ENCODE data around the gene PDLIM5. TPM values are rescaled to one million over a fixed set of nuclear protein-coding genes. Genes with fewer than 3 reads are reported as not detected.

The PDLIM5 gene
- total RNA-seq, 1 donor from 2014 or later, result 66.1 TPM

GRCh38 chr4:94453391-94453963, 1.7 kb downstream of the PDLIM5 start:
- Mint-ChIP-seq H3K27ac (peak overlapping the region; percentile 88), H3K36me3 (ENCODE audit: insufficient read depth) (peaks cover 6% of the 10 kb centered on the region), H3K4me3 (ENCODE audit: low read depth) (peak overlapping the region; percentile 98), H3K9me3 (ENCODE audit: low read depth) (no peaks in the 10 kb centered on the region), H3K4me1 (ENCODE audit: low read depth) (peaks cover 45% of the 10 kb centered on the region), H3K27me3 (no peaks in the 10 kb centered on the region)
- no peak for TF ChIP-seq CTCF (IDR thresholded peaks at IDR 0.05; ENCODE audit: unreplicated experiment)
- DNase-seq (ENCODE audit: low spot score, unreplicated experiment), result no peak

GRCh38 chr4:94454405-94454804, 2.7 kb downstream of the PDLIM5 start:
- H3K27ac Mint-ChIP-seq, result no peak overlapping the region
- H3K4me1 Mint-ChIP-seq (ENCODE audit: low read depth), result peaks cover 47% of the 10 kb centered on the region
- TF ChIP-seq CTCF (IDR thresholded peaks at IDR 0.05; ENCODE audit: unreplicated experiment), result no peak
- DNase-seq (ENCODE audit: low spot score, unreplicated experiment), result no peak
- no peaks in the 10 kb centered on the region for H3K9me3 Mint-ChIP-seq (ENCODE audit: low read depth)
- H3K27me3 Mint-ChIP-seq, result no peaks in the 10 kb centered on the region
- H3K4me3 Mint-ChIP-seq (ENCODE audit: low read depth), result no peak overlapping the region
- peaks cover 6% of the 10 kb centered on the region for H3K36me3 Mint-ChIP-seq (ENCODE audit: insufficient read depth)

GRCh38 chr4:94455081-94455480, 3.3 kb downstream of the PDLIM5 start:
- peaks cover 6% of the 10 kb centered on the region for H3K36me3 Mint-ChIP-seq (ENCODE audit: insufficient read depth)
- H3K4me1 Mint-ChIP-seq (ENCODE audit: low read depth), result peaks cover 52% of the 10 kb centered on the region
- peak overlapping the region; percentile 6 for H3K4me3 Mint-ChIP-seq (ENCODE audit: low read depth)
- no peak overlapping the region for H3K27ac Mint-ChIP-seq
- TF ChIP-seq CTCF (IDR thresholded peaks at IDR 0.05; ENCODE audit: unreplicated experiment), result no peak
- H3K9me3 Mint-ChIP-seq (ENCODE audit: low read depth), result no peaks in the 10 kb centered on the region
- DNase-seq (ENCODE audit: low spot score, unreplicated experiment), result no peak
- no peaks in the 10 kb centered on the region for H3K27me3 Mint-ChIP-seq

GRCh38 chr4:94457692-94458106, 6.0 kb downstream of the PDLIM5 start:
- no peak for DNase-seq (ENCODE audit: low spot score, unreplicated experiment)
- Mint-ChIP-seq H3K9me3 (ENCODE audit: low read depth) (no peaks in the 10 kb centered on the region), H3K4me3 (ENCODE audit: low read depth) (peak overlapping the region; percentile 44), H3K27me3 (no peaks in the 10 kb centered on the region), H3K4me1 (ENCODE audit: low read depth) (peaks cover 49% of the 10 kb centered on the region), H3K27ac (peak overlapping the region; percentile 38), H3K36me3 (ENCODE audit: insufficient read depth) (peaks cover 8% of the 10 kb centered on the region)
- TF ChIP-seq CTCF (IDR thresholded peaks at IDR 0.05; ENCODE audit: unreplicated experiment), result no peak

- Mint-ChIP-seq H3K27ac (peak overlapping the region; percentile 49), H3K27me3 (no peaks in the 10 kb centered on the region), H3K4me1 (ENCODE audit: low read depth) (peaks cover 40% of the 10 kb centered on the region), H3K9me3 (ENCODE audit: low read depth) (no peaks in the 10 kb centered on the region), H3K4me3 (ENCODE audit: low read depth) (no peak overlapping the region), H3K36me3 (ENCODE audit: insufficient read depth) (peaks cover 8% of the 10 kb centered on the region)
- no peak for TF ChIP-seq CTCF (IDR thresholded peaks at IDR 0.05; ENCODE audit: unreplicated experiment)
- DNase-seq (ENCODE audit: low spot score, unreplicated experiment), result no peak
Observed at GRCh38 chr4:94458682-94459081, 6.9 kb downstream of the PDLIM5 start.

Data from progenitor cell of endocrine pancreas (in vitro differentiated cells).